Measurements from ENCODE around the gene ZNF438.
"Not testable (repeated sequence)": the region's sequence is repeated elsewhere in the genome, so short reads cannot be mapped to it uniquely, and the experiment has no call there.

ZNF438 gene

DNA sequence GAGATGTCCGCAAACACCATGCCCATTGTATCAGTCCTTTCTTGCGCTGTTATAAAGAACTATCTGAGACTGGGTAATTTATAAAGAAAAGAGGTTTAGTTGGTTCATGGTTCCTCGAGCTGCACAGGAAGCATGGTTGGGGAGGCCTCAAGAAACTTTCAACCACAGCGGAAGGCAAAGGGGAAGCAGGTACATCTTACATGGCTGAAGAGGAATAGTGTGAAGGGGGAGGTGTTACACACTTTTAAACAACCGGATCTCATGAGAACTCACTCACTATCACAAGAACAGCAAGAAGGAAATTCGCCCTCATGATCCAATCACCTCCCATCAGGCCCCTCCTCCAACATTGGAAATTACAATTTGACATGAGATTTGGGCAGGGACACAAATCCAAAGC, 48.5 kb downstream of the ZNF438 start:
- DNase-seq = not testable (repeated sequence)

DNA sequence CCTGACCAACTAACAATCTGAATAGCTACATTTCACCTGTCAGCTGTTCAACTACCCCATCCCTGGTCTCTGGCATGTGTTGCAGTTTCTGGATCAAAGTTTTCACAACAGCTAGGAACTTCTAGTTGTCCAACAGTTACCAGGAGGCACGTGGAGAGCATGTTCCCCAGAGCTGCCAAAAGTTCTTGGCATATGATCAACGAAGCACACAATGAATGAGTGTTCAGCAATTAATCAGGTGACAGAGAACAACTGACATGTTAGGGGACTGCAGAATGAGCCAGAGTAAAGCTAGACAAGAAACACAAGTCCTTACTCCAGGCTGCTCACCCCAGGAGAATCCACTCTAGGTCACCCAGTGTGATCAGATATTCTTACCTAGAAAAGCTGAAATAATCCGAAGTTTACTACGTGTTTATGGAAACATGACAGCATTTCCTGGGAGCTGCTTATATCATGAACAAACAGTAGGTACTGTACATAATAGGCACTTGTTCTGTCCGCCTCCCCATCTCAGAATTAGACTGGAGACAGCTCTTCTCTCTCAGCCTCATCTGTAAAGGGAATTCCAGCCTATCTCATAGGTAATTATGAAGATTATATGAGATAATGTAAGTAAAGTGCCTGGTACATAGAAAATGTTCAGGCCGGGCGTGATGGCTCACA, 50.6 kb downstream of the ZNF438 start:
- DNase-seq = peak; percentile 15

DNA sequence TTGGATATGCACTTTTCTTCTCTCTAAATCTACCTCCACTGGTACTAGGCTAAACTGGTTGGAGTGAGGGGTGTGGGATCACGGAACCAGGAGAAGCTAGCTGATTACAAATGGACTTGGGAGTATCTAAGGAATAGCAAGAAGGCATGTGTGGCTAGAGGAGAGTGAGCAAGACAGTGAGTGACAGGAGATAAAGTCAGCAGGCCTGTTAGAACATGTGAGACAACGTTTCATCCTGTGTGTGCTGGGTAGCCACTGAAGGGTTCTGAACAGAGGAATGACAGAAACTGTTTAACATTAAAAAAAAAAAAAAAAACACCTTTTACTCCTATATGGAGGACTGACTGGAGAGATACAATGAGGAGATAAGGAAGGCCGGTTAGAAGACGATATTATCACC, 51.7 kb downstream of the ZNF438 start:
- no peak for DNase-seq

DNA sequence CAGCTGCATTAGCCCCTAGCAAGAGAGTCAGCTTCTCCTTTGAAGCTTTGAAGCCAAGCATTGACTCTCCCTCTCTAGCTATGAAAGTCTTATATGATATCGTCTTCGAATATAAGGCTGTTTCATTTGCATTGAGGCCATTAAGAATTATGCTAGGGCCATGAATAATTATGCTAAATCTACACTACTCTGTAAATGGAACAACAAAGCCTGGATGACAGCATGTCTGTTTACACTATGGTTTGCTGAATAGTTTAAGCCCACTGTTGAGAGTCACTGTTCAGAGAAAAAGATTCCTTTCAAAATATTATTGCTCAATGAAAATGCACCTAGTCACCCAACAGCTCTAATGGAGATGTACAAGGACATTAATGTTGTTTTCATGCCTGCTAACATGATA, 52.8 kb downstream of the ZNF438 start:
- DNase-seq = no peak

DNA sequence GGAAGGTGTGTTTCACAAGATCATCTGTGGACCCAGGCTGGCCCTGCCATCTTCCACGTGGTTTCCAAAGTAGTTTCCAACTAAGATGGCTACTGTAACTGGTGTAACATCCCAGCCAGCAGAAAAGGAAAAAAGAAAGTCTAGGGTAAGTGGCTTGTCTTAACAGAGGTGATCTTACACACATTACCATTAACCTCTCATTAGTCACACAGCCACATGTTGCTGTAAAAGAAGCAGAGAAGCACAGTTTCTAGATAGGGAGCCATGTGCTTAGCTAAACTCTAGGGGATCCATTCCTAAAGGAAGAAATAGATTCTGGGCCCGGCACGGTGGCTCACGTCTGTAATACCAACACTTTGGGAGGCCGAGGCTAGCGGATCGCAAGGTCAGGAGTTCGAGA, 54.3 kb downstream of the ZNF438 start:
- DNase-seq = no peak

DNA sequence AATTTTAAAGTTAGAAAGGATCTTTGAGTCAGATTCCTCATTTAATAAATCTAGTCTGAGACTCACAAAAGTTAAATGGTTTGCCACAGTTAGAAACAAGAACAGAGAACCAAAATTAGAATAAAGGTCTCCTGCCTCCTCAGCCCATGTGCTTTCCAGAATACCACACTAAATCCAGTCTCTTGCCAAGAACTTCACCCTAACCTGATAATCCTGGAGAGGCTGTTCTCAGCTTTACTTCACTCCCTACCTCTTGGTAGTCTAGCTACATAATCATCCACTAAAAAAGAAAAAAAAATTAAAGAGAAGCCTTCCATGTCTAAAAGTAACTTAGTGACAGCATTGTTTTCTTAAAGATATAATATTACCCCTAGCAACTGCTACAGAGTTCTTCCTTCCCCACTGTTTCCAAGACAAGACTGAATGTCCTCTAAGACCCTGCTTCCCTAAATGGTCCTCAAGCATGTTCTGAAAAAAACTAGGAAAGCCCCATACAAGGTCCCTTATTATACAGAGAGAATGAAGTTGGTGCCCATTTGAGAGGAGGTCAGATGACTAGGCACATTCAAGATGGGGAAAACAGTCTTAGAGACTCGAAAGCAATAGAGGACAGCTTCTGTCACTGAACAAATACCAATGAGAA, 56.8 kb downstream of the ZNF438 start:
- no peak for DNase-seq

DNA sequence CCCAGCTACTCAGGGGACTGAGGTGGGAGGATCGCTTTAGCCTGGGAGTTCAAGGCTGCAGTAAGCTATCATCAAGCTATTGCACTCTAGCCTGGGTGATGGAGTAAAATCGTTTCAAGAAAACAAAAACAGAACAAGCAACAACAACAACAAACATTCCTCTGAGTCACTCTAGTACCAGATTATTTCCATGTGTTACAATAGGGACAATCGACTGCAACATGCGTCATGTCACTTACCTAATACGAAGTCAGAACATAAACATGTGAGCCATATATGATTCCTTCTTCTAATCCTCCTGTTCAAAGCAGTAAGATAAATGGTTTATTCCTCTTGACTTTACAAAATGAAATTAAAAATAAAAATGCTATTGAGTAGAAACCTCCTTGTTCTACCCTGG, 57.3 kb downstream of the ZNF438 start:
- no peak for DNase-seq

DNA sequence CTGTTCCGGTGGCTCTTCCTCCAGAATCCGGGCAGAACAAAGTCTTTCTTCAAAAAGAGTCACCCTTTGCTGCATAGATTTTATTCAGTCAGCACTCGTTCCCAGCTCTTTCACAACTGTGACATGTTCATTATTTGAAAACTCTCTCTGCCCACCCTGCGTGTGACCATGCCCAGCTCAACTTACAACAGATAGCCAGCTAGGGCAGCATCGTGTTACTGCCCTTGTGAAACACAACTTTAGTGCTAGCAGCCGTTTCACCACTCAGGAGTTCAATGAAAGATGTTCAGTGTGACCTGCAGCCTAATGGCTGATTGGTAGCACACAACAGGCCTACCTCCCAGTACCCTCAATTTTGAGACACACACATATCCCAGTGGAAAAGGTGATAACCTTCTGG, 57.9 kb downstream of the ZNF438 start:
- DNase-seq = no peak

DNA sequence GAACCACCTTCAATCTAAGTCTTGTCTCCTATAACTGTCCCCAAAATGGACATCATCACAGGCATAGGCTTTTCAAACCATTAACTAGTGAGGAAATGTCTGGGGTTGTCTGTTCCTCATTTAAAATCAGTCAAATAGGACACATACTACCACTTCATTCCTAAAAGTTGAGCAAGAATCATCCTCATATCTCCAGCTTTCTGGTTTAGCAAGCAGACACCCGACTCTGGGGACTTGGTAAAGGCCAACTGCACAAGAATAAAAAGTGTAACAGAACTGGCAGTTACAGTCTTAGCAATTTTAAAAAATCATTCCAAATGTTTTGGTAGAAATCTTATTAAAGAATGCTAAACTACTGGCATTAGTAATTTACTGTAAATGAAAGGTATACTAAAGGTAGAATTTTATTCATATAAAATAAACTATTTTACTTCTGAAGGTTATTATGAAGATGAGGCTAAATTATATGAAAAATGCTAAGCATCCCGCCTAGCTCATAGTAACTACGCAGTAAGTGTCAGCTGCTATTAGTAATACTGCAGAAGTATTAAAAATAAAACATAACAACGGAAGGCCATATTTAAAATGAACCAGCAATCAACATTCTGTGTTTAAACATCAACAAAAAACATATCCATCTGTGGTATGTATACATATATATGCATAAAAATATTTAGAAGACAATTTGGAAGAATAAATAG, 60.8 kb downstream of the ZNF438 start:
- no peak for DNase-seq

DNA sequence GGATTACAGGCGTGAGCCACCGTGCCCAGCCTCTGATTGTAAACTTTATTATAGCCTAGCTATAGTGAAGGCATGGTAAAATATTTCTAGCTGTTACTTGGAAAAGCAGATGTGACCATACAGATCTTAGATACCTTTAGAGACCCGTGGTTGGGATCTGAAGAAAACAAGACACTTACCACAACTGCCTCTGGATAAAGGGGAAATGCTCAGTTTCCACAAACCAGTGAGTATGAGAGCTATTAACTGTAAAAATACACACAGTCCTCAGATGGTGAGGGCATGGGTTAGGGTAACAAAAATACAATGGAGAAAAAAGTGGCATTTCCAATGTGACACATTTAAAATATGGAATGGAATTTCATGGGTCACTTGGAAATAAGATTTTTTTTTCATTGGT, 63.0 kb downstream of the ZNF438 start:
- DNase-seq = no peak

DNA sequence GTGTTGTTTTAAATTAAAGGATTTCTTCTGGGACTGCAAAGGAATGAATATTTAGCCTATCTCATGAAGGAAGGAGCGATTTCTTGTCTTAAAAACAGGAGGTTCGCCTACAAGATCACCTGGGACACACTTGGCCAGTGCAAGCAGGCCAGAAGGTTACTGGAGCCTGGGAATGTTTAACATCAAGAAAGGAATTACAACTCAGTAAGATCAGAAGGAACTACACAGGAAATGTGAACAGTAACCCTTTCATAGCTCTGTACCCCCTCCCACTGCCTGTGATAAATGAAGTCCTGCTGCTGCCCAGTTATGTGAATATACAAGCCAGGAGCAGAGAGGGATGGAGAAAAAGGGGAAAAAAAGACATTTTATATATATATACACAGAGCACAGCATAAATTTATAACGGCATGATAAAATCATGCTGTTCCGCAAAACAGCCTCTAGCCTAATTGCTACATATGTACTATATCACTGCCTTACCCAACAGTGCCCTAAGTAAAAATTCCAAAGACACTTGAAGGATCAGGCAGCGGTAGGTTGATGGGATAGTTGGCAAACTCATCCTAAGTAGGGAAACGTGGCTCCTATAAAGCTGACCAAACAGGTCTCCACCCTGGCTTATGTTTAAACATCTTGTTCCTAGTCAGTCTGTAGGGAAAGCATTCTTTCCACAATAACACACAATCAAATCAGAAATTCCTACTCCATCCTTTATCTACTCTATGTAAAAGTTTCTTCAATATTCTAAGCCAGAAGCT, 63.8 kb downstream of the ZNF438 start:
- no peak for DNase-seq

DNA sequence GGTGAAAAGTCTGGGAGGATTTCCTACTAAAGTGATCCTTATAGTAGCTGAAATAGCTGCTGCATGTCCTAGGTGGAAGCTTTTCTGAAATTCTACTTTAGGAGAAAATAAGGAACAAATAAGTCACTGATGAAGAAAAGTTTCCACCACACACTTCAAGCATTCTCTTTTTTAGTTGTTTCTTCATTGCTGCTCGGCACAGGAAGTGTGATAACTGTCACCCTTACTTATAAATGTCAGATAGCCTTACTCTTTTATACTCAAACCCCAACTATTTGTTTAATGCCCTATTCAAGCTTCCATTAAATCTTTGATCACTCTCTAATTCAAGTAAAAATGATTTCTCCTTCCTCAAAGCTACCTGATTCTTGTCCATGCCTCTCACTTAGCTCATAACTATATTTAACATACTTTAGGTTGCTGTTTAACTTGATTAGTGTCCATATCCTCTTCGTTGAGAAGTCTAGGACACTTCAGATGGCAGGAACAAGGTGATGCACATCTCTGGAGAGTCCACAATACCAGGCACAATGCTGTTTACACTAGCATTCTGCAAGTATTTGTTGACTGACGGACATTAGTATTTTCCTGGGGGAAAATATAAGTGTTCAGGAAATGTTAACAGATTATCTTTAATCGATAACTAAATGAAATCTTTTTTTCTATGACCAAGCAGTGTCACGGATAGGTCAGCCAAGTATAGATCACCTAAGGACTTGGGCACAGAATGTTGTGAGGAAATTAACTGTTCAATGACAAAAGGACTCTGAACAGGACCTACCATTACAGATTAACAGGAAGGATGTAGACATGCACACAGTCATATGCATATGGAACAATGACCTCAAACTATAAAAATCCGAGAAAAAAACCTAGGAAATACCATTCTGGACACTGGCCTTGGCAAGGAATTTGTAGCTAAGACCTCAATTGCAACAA, 67.4 kb downstream of the ZNF438 start:
- DNase-seq = no peak

DNA sequence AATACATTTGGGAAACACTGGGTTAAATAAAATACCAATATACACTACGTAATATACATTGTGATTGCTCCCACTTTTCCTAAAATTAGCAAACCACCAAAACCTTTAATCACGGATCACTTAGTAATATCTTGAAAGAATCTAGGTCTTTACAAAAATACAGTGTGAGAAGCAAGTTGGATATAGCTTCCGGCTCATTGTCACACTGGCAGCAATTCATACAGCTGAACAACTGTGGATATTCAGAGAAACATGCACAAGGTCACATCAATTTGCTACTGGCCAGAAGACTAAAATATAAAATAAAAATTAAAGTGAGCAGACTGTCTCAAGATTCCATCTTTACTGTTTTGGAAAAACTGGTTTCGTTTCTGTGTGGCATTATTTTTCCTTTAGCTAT, 69.1 kb downstream of the ZNF438 start:
- no peak for DNase-seq

DNA sequence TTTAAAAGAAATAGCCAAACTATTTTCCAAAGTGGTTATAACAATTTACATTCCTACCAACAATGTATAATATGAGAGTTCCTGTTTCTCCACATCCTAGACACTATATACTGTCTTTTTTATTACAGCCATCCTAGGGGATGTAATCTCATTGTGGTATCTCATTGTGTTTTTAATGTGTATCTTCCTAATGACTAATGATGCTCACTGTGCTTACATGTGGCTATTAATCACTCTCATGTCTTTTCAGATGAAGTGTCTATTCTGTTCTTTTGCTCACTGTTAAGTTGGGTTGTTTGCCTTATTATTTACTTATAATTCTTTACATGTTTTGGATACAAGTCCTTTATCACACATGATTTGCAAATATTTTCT, 71.8 kb downstream of the ZNF438 start:
- no peak for DNase-seq

DNA sequence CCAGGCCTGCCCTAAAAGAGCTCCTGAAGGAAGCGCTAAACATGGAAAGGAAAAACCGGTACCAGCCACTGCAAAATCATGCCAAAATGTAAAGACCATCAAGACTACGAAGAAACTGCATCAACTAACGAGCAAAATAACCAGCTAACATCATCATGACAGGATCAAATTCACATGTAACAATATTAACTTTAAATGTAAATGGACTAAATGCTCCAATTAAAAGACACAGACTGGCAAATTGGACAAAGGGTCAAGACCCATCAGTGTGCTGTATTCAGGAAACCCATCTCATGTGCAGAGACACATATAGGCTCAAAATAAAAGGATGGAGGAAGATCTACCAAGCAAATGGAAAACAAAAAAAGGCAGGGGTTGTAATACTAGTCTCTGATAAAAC, 82.4 kb downstream of the ZNF438 start:
- not testable (repeated sequence) for DNase-seq

DNA sequence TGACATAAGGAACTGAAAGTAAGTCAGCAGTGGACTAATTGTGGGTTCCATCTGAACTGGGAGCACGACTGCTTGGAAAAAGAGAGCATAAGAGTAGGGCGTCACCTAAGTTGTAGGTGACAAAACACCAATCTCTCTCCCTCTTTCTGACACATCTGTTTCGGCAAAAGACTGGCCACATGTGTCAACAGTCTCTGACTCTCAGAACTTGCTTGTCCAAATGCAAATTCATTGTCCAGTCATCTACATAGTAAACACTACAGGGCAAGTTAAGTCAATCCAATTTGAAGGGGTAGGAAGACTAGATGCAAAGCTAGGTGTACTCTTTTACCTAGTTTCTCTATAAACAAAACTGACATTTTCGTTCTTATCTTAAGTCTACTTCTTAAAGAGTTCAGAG, 87.7 kb downstream of the ZNF438 start:
- DNase-seq = no peak

DNA sequence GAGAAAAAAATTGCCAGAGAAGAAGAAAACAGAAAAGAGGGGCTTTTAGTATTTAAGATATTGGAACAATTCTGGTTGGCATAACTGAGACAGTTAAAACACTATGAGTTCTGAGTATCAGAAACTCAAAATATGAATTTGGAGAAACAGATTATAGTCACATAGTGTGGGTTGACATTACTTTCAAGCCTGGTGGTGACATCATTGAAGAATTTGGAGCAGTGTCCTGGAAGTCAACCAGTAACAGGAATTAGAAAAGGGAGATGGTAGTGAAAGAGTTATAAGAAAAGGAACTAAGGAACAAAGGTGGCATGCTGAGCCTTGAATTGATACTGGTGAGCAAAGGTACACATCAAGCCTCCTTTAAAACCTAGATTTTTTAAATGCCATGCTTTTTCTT, 88.2 kb downstream of the ZNF438 start:
- no peak for DNase-seq

DNA sequence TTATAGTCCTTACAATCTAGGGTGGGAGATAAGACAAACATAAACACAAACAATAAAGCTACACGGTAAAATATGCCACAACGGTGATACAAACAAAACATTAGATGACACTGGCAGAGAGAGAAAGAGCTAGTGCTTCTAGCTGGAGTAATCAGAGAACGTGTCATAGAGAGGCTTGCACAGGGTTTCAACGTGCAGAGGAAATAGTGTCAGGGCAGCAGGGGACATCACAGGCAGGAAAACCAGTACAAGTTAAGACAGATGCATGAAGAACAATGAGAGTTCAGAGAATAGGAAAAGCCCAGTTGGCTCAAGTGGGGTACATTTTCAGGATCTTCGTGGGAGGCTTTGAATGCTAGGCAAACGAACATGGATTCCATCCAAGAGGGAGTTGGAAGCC, 91.4 kb downstream of the ZNF438 start:
- no peak for DNase-seq

DNA sequence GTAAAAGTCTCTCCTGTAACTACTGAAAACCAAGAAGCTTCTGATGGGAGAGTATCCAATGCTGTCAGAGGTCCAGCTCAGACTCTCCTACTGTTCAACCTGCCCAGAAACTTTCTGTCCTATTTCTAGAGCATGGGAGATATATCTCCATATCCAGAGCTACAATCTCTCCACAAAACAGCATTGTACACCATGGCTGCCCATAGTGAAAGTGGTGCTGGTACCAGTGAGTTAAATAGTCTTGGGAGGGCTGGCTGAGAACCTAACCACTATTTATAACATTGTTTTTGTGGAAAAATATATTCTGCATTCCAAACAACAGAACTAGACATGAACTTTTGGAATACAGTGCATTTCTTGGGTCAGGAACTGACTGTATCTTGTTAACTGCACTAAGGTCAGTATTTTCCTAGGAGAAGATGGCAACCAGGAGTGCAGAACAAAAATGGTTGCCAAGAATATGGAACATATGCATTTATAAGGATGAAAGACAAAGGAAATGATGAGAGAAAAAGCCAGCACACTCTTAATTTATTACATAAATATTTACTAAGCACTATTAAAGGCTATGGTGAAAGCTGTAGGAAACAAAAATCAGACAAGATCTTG, 91.9 kb downstream of the ZNF438 start:
- no peak for DNase-seq

DNA sequence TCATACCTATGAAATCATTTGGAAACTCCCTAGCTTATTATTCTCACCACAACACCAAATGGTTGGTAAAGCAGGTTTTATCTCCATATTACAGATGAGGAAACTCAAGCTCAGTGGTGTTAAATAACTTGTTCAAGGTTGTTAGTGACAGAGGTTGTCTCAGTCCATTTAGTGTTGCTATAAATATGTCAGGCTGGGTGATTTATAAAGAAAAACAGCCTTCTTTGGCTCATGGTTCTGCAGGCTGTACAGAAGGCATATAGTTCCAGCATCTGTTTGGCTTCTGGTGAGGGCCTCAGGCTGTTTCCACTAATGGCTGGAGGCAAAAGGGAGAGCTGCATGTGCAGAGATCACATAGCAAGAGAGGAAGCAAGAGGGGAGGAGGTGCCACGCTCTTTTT, 96.6 kb downstream of the ZNF438 start:
- no peak for DNase-seq

DNA sequence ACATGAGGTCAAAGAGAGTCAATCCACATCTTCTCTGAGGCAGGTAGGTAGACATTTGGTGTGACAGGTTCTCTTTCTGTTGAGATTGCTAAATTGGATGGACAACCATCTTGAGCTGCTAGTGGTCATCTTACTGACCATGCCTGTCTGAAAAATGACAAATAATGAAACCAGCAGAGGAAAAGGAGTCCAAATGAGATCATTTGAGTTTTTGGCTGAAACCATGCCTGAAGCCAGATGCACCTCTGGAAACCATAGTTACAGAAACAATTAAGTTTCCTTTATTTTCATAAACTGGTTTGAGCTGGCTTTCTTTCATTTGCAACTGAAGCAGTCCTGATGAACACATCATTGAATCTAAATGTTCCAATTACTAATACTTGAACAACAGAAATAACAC, 100.6 kb downstream of the ZNF438 start:
- DNase-seq = no peak

DNA sequence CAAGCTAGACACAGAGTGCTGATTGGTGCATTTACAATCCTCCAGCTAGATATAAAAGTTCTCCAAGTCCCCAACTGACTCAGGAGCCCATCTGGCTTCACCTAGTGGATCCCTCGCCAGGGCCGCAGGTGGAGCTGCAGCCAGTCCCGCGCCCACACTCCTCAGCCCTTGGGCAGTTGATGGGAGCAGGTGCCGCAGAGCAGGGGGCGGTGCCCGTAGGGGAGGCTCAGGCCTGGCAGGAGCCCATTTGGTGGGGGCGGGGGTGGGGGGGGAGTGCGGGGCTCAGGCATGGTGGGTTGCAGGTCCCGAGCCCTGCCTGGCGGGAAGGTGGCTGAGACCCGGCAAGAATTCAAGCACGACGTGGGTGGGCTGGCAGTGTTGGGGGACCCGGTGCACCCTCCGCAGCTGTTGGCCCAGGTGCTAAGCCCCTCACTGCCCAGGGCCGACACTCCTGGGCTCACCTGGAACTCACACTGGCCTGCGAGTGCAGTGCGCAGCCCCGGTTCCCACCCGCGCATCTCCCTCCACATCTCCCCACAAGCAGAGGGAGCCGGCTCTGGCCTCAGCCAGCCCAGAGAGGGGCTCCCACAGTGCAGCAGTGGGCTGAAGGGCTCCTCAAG, 101.7 kb downstream of the ZNF438 start:
- no peak for DNase-seq

Measured in NCI-H1694 (cell line).